ENCODE measurements around the gene FAM53A. TPM values are rescaled to one million over a fixed set of nuclear protein-coding genes. Genes with fewer than 3 reads are reported as not detected.
A peak's percentile ranks its signal among the peaks of the same experiment; 100 is the strongest.

FAM53A gene
- total RNA-seq, 1 donor from 2014 or later: 4.3 TPM

DNA sequence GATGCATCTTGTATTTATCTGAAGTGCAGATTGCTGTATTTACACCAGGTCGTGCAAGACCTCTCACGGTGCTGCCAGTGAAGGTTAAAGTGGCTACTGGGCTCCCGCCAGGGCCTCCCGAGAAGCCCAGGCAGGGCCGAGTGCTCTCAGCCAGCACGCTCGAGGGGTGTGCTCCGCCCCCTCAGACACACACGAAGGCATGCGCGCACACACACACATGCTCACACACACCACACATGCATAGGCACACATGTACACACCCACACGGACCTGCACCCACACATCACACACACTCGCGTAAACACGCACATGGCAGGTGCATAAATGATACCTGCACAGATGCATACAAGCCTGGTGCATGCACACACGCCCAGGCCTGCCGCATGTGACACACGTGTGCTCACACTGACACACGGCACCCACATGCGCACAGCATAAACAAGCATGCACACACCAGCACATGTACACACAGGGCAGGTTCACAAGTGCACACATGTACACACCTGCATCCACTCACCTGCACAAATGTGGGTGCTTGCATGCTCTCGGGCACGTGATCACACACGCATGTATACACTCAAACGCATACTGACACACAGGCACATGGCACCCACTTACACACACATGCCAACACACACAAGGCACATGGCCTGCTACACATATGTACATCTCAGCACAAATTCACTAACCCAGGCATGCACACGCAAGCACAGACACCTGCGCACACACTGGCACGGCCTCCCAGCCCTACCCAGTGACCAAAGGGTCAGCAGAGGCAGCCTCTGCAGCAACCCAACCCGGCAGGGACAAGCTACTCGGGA, 71.6 kb downstream of the FAM53A start:
- H3K27ac Mint-ChIP-seq (ENCODE audit: unreplicated experiment): no peak overlapping the region
- H3K4me3 Mint-ChIP-seq: no peak overlapping the region
- DNase-seq (ENCODE audit: low read depth, low spot score): no peak
- no peaks in the 10 kb centered on the region for H3K36me3 Mint-ChIP-seq (ENCODE audit: low read depth)
- H3K27me3 Mint-ChIP-seq (ENCODE audit: low read depth): no peaks in the 10 kb centered on the region
- no peaks in the 10 kb centered on the region for H3K9me3 Mint-ChIP-seq
- H3K4me1 Mint-ChIP-seq: peaks cover 3% of the 10 kb centered on the region
- TF ChIP-seq, protein P1, sequence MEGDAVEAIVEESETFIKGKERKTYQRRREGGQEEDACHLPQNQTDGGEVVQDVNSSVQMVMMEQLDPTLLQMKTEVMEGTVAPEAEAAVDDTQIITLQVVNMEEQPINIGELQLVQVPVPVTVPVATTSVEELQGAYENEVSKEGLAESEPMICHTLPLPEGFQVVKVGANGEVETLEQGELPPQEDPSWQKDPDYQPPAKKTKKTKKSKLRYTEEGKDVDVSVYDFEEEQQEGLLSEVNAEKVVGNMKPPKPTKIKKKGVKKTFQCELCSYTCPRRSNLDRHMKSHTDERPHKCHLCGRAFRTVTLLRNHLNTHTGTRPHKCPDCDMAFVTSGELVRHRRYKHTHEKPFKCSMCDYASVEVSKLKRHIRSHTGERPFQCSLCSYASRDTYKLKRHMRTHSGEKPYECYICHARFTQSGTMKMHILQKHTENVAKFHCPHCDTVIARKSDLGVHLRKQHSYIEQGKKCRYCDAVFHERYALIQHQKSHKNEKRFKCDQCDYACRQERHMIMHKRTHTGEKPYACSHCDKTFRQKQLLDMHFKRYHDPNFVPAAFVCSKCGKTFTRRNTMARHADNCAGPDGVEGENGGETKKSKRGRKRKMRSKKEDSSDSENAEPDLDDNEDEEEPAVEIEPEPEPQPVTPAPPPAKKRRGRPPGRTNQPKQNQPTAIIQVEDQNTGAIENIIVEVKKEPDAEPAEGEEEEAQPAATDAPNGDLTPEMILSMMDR (conservative IDR thresholded peaks at IDR 0.05): no peak

DNA sequence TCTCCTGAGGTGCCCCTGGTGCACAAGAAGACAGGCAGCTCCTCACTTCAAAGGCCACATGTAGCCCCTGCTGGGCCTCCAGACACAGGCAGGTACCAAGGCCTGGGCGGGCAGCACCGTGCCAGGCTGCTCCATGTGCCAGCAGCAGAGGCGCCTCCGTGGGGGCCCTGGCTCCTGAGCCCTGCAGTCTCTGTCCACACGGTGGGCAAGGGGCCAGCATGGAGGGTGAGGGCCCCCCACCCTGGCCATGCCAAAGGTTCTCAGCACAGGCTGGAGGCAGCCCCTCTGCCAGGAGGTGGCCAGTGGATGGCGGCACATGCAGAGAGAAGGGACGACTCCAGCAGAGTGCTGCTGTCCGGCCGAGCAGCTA, 72.6 kb downstream of the FAM53A start:
- Mint-ChIP-seq H3K4me1 (peaks cover 3% of the 10 kb centered on the region), H3K27me3 (ENCODE audit: low read depth) (no peaks in the 10 kb centered on the region), H3K4me3 (no peak overlapping the region), H3K27ac (ENCODE audit: unreplicated experiment) (no peak overlapping the region), H3K36me3 (ENCODE audit: low read depth) (no peaks in the 10 kb centered on the region), H3K9me3 (no peaks in the 10 kb centered on the region)
- TF ChIP-seq, protein P1 (conservative IDR thresholded peaks at IDR 0.05): no peak
- DNase-seq (ENCODE audit: low read depth, low spot score): no peak

DNA sequence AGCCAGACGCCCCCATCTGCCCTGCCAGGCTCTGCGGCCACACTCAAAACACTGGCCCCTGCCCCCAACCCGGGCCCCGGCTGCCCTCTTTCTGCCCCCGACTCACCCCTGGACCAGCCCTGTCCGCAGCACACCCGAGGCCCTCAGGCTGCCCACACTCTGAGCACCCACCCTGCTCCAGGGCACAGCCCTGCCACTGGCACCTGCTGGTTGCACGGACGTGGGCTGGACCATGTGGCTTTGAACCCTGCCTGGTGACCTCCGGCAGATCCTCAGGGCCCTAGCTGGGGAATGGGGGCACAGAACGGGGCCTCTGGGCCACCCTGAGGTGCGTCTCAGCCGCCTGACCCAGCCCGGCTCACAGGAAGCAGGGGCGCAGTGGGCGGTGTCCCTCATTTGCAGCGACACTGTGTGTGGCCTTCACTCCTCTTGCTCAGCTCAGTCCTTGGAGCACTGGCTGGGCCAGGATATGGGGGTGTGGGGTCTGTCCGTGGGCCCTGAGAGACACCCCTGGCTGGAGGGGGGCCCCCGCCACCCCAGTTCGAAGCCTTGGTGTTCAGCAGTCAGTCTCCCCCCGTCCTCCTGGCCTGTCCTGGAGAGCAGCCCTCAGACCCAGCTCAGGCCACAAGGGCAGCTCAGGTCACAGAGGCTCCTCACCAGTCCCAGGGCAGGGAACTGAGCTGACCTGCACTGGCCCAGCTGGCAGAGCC, 73.2 kb downstream of the FAM53A start:
- H3K27ac Mint-ChIP-seq (ENCODE audit: unreplicated experiment): no peak overlapping the region
- no peaks in the 10 kb centered on the region for H3K36me3 Mint-ChIP-seq (ENCODE audit: low read depth)
- H3K4me3 Mint-ChIP-seq: no peak overlapping the region
- no peaks in the 10 kb centered on the region for H3K27me3 Mint-ChIP-seq (ENCODE audit: low read depth)
- TF ChIP-seq, protein P1 (conservative IDR thresholded peaks at IDR 0.05): no peak
- peaks cover 3% of the 10 kb centered on the region for H3K4me1 Mint-ChIP-seq
- no peaks in the 10 kb centered on the region for H3K9me3 Mint-ChIP-seq
- no peak for DNase-seq (ENCODE audit: low read depth, low spot score)

DNA sequence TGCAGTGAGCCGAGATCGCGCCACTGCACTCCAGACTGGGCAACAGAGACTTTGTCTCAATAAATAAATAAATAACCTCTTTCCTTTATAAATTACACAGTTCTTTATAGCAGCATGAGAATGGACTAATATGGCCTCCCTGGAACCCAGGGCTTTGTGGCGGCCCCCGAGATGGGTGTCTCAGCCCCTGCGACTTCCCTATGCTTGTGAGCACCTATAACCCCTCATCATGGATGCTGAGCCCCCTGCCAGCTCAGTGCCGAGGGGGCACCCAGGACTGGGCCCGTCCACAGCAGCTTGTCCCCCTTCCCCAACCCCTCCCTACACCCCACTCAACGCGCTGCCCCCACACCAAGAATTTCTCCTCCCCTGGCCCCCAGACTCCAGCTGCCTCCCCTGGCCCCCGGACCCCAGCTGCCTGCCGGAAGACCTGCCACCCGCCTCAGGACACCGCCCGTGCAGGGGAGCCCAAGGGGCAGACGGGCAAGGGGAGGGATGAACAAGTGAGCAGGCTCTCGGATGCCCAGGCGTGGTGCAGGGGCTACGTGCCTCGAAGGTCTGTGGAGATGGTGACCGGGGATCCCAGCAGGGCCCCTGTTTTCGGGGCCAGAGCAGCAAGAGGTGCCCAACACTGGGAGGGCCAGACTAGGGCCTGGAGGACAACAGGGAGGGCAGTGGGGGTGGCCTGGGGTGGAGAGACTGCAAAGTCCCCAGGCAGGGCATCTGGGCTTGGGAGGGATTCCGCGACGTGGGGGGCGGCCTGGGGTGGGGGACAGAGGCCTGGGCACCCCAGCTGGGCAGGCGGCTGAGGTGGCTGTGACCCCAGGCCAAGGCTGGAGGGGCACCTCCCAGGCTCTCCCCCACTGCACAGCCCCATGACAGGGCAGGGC, 74.0 kb downstream of the FAM53A start:
- TF ChIP-seq, protein P1 (conservative IDR thresholded peaks at IDR 0.05): no peak
- Mint-ChIP-seq H3K4me1 (peaks cover 3% of the 10 kb centered on the region), H3K4me3 (no peak overlapping the region), H3K27ac (ENCODE audit: unreplicated experiment) (no peak overlapping the region), H3K9me3 (no peaks in the 10 kb centered on the region), H3K36me3 (ENCODE audit: low read depth) (no peaks in the 10 kb centered on the region), H3K27me3 (ENCODE audit: low read depth) (no peaks in the 10 kb centered on the region)
- DNase-seq (ENCODE audit: low read depth, low spot score): no peak

DNA sequence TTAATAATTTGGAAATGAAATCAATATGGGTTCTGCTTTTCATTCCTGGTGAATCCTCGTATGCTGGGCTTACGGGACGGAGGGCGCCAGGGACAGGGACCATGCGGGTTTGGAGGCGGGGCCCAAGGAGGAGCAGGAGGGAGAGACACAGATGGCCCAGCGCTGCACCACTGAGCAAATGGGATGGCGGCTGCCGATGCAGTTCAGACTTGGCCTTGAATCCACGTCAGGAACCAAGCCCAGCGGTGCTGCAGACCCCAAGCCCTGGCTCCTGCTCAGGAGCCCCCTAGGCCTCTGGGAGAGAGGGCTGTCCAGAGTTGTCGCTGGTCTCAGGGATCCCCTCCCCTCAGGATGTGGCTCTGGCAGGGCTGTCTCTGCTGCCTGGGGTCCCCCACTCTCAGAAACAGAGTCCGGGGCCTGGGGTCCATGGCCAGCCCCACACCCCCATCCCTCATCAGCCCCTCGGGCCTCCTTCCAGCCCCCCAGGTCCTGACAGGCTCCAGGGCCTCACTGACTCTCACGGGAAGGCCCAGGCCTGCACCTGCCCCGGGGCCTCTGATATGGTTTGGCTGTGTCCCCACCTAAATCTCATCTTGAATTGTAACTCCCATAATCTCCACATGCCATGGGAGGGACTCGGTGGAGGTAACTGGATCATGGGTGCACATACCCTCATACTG, 75.2 kb downstream of the FAM53A start:
- Mint-ChIP-seq H3K27ac (ENCODE audit: unreplicated experiment) (peak overlapping the region; percentile 86), H3K4me1 (no peaks in the 10 kb centered on the region), H3K9me3 (no peaks in the 10 kb centered on the region), H3K4me3 (no peak overlapping the region), H3K36me3 (ENCODE audit: low read depth) (no peaks in the 10 kb centered on the region), H3K27me3 (ENCODE audit: low read depth) (no peaks in the 10 kb centered on the region)
- TF ChIP-seq, protein P1 (conservative IDR thresholded peaks at IDR 0.05): no peak
- DNase-seq (ENCODE audit: low read depth, low spot score): no peak

Measured in neural crest cell (in vitro differentiated cells).